Subcutaneous abdominal adipose tissue (tissue), 5 donors: Measurements from ENCODE around the gene CXCL5.

Experiments
- H3K27ac ChIP-seq: one replicate; pipeline ENCODE4 v1.7.0; 2013; ENCODE audit warnings: low read depth, mild to moderate bottlenecking, inconsistent platforms, low read length, moderate library complexity
- H3K27me3 ChIP-seq, 5 donors: one replicate each; pipeline ENCODE4 v1.7.0; 2013; ENCODE audit warnings: low read length in 5 of 5, inconsistent platforms in 1 of 5; ENCODE audit not compliant: control insufficient read depth in 5 of 5, insufficient read depth in 4 of 5
- H3K36me3 ChIP-seq, 5 donors: one replicate each; pipeline ENCODE4 v1.7.0; 2013; ENCODE audit warnings: low read length in 5 of 5; ENCODE audit not compliant: control insufficient read depth in 5 of 5, insufficient read depth in 5 of 5
- H3K4me1 ChIP-seq, 5 donors: one replicate each; pipeline ENCODE4 v1.7.0; 2013; ENCODE audit warnings: low read length in 5 of 5, mild to moderate bottlenecking in 3 of 5, moderate library complexity in 1 of 5; ENCODE audit not compliant: control insufficient read depth in 5 of 5, insufficient read depth in 5 of 5
- H3K4me3 ChIP-seq, 5 donors: one replicate each; pipeline ENCODE4 v1.7.0; 2013; ENCODE audit warnings: low read length in 5 of 5, low read depth in 1 of 5
- H3K9ac ChIP-seq, 5 donors: one replicate each; pipeline ENCODE4 v1.7.0; 2013; ENCODE audit warnings: low read length in 5 of 5, mild to moderate bottlenecking in 4 of 5, moderate library complexity in 3 of 5
- H3K9me3 ChIP-seq, 5 donors: one replicate each; pipeline ENCODE4 v1.7.0; 2013; ENCODE audit warnings: low read length in 5 of 5; ENCODE audit not compliant: control insufficient read depth in 5 of 5
- donor health status: healthy.
- donor health status: healthy.
- donor health status: healthy.
- donor health status: healthy.
- donor health status: healthy.

CXCL5 gene

GRCh38 chr4:73998040-73999011 is at the start of gene CXCL5:
Gene CXCL5, minus strand, starts transcription at chr4:73998677. Its CDS starts 96 bp downstream, at chr4:73998581.
- Histone ChIP-seq H3K4me1 (peaks cover 0 to 8% (median 8%) of the 10 kb centered on the region in 5 donors), H3K9ac (no peak within 1 kb of the TSS), H3K27ac (no peak within 1 kb of the TSS), H3K36me3 (no peaks in the 10 kb centered on the region), H3K9me3 (no peaks in the 10 kb centered on the region), H3K4me3 (peak within 1 kb of the TSS in 4 of 5 donors; percentile 39 to 56 (median 49)), H3K27me3 (peaks cover 5 to 10% (median 7%) of the 10 kb centered on the region in 5 donors)

GRCh38 chr4:74047152-74047551 is 48.7 kb upstream of the CXCL5 start:
- Histone ChIP-seq H3K4me1 (no peaks in the 10 kb centered on the region), H3K9me3 (peaks cover 0 to 10% (median 6%) of the 10 kb centered on the region in 5 donors), H3K9ac (no peak overlapping the region), H3K27ac (no peak overlapping the region), H3K4me3 (no peak overlapping the region), H3K27me3 (no peaks in the 10 kb centered on the region), H3K36me3 (no peaks in the 10 kb centered on the region)

- no peaks in the 10 kb centered on the region for H3K36me3 ChIP-seq
- no peak overlapping the region for H3K4me3 ChIP-seq
- H3K4me1 ChIP-seq = no peaks in the 10 kb centered on the region
- H3K9me3 ChIP-seq = peaks cover 0 to 10% (median 6%) of the 10 kb centered on the region in 5 donors
- H3K27me3 ChIP-seq = no peaks in the 10 kb centered on the region
- H3K27ac ChIP-seq = no peak overlapping the region
- H3K9ac ChIP-seq = no peak overlapping the region
Observed at GRCh38 chr4:74045772-74046171, 47.3 kb upstream of the CXCL5 start.

GRCh38 chr4:74045247-74045646 is 46.8 kb upstream of the CXCL5 start:
- Histone ChIP-seq H3K36me3 (no peaks in the 10 kb centered on the region), H3K9me3 (peaks cover 0 to 10% (median 6%) of the 10 kb centered on the region in 5 donors), H3K27ac (no peak overlapping the region), H3K9ac (no peak overlapping the region), H3K4me3 (no peak overlapping the region), H3K4me1 (no peaks in the 10 kb centered on the region), H3K27me3 (no peaks in the 10 kb centered on the region)

- no peak overlapping the region for H3K4me3 ChIP-seq
- no peaks in the 10 kb centered on the region for H3K36me3 ChIP-seq
- H3K27me3 ChIP-seq = no peaks in the 10 kb centered on the region
- H3K27ac ChIP-seq = no peak overlapping the region
- no peaks in the 10 kb centered on the region for H3K4me1 ChIP-seq
- H3K9me3 ChIP-seq = peaks cover 0 to 10% (median 6%) of the 10 kb centered on the region in 5 donors
- no peak overlapping the region for H3K9ac ChIP-seq
Observed at GRCh38 chr4:74044677-74045076, 46.2 kb upstream of the CXCL5 start.

GRCh38 chr4:74042681-74043080 is 44.2 kb upstream of the CXCL5 start:
- Histone ChIP-seq H3K9me3 (peaks cover 0 to 10% (median 6%) of the 10 kb centered on the region in 5 donors), H3K9ac (no peak overlapping the region), H3K4me1 (peaks cover 0 to 17% (median 12%) of the 10 kb centered on the region in 5 donors), H3K4me3 (no peak overlapping the region), H3K27ac (no peak overlapping the region), H3K27me3 (no peaks in the 10 kb centered on the region), H3K36me3 (no peaks in the 10 kb centered on the region)

GRCh38 chr4:74041418-74041817 is 42.9 kb upstream of the CXCL5 start:
- peaks cover 0 to 1% (median 0%) of the 10 kb centered on the region in 5 donors for H3K9me3 ChIP-seq
- H3K9ac ChIP-seq = no peak overlapping the region
- H3K4me3 ChIP-seq = no peak overlapping the region
- H3K27ac ChIP-seq = no peak overlapping the region
- no peaks in the 10 kb centered on the region for H3K27me3 ChIP-seq
- H3K4me1 ChIP-seq = peaks cover 0 to 23% (median 12%) of the 10 kb centered on the region in 5 donors
- H3K36me3 ChIP-seq = no peaks in the 10 kb centered on the region

GRCh38 chr4:74039315-74039763 is 40.9 kb upstream of the CXCL5 start:
- peak overlapping the region; percentile 71 for H3K27ac ChIP-seq
- no peaks in the 10 kb centered on the region for H3K27me3 ChIP-seq
- peaks cover 0 to 23% (median 12%) of the 10 kb centered on the region in 5 donors for H3K4me1 ChIP-seq
- peak overlapping the region; percentile 71 to 91 (median 78) for H3K4me3 ChIP-seq
- H3K9ac ChIP-seq = peak overlapping the region; percentile 22 to 92 (median 79)
- no peaks in the 10 kb centered on the region for H3K36me3 ChIP-seq
- no peaks in the 10 kb centered on the region for H3K9me3 ChIP-seq

- Histone ChIP-seq H3K9ac (peak within 1 kb of the TSS; percentile 22 to 92 (median 79)), H3K4me3 (peak within 1 kb of the TSS; percentile 71 to 91 (median 78)), H3K36me3 (no peaks in the 10 kb centered on the region), H3K27me3 (no peaks in the 10 kb centered on the region), H3K9me3 (no peaks in the 10 kb centered on the region), H3K4me1 (peaks cover 0 to 23% (median 12%) of the 10 kb centered on the region in 5 donors), H3K27ac (peak within 1 kb of the TSS; percentile 71)
Observed at GRCh38 chr4:74038425-74039314, 40.2 kb upstream of the CXCL5 start, which contains the start of gene CXCL3. Gene CXCL3, minus strand, starts transcription at chr4:74038689. Its CDS starts 78 bp downstream, at chr4:74038611.
